Panc1 (cell line): ENCODE data around the gene B4GAT1.

Experiments used
- POLR2AphosphoS5 ChIP-seq: IDR thresholded peaks from 2 replicates; pipeline ENCODE4 v1.6.1; 2012; ENCODE audit warnings: mild to moderate bottlenecking, low read depth, low read length, moderate library complexity
- REST ChIP-seq, 2 experiments: IDR thresholded peaks; 2 replicates each; pipeline ENCODE4 v1.6.1; 2011 to 2012; ENCODE audit warnings: low read depth in 2 of 2, control low read depth in 1 of 2, low read length in 1 of 2, mild to moderate bottlenecking in 1 of 2, moderate library complexity in 1 of 2; ENCODE audit not compliant: insufficient read depth in 1 of 2
- SIN3A ChIP-seq: IDR thresholded peaks from 2 replicates; pipeline ENCODE4 v1.6.1; 2012; ENCODE audit warnings: low read depth, mild to moderate bottlenecking, low read length, moderate library complexity, borderline replicate concordance; ENCODE audit not compliant: insufficient read depth
- TCF7L2 ChIP-seq: IDR thresholded peaks from 2 replicates; pipeline ENCODE4 v1.6.1; 2011; ENCODE audit warnings: mild to moderate bottlenecking, low read depth, low read length, inconsistent platforms
- TF ChIP-seq, protein P1 (sequence below): fragments of 450-650 bp; IDR thresholded peaks from 2 replicates; pipeline ENCODE4 v1.5.1; 2017; ENCODE audit warnings: mild to moderate bottlenecking

DNA sequence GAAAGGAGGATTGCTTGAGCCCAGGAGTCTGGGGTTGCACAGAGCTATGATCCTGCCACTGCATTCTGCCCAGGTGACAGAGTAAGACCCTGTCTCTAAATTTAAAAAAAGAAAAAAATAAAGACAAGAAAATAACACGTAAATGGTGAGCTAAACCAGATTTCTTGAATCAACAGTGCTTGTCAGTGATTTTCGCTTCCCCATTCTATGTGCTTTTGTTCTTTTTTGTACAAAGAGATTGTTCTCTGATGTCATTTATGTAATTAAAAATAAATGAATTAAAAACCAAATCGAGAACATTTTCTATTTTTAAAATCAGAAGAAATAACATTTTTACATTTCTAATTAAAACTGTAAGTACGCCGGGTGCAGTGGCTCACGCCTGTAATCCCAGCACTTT, 43.9 kb upstream of the B4GAT1 start:
- TF ChIP-seq, protein P1, sequence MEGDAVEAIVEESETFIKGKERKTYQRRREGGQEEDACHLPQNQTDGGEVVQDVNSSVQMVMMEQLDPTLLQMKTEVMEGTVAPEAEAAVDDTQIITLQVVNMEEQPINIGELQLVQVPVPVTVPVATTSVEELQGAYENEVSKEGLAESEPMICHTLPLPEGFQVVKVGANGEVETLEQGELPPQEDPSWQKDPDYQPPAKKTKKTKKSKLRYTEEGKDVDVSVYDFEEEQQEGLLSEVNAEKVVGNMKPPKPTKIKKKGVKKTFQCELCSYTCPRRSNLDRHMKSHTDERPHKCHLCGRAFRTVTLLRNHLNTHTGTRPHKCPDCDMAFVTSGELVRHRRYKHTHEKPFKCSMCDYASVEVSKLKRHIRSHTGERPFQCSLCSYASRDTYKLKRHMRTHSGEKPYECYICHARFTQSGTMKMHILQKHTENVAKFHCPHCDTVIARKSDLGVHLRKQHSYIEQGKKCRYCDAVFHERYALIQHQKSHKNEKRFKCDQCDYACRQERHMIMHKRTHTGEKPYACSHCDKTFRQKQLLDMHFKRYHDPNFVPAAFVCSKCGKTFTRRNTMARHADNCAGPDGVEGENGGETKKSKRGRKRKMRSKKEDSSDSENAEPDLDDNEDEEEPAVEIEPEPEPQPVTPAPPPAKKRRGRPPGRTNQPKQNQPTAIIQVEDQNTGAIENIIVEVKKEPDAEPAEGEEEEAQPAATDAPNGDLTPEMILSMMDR = no peak
- TF ChIP-seq POLR2AphosphoS5 (no peak), SIN3A (no peak), REST (IDR thresholded peaks at IDR 0.05; ENCODE audit: insufficient read depth in 1 of 2, low read depth in 2 of 2, low read length in 1 of 2) (no peak), TCF7L2 (no peak)
